GM18907 (cell line): Measurements from ENCODE around the gene LEMD1.

Source experiments
- ATAC-seq: cut with Tn5 transposase; IDR thresholded peaks from one replicate; pipeline ENCODE4 v1.9.1; 2021; ENCODE audit warnings: mild to moderate bottlenecking, moderate library complexity; ENCODE audit not compliant: unreplicated experiment

The LEMD1 gene

DNA sequence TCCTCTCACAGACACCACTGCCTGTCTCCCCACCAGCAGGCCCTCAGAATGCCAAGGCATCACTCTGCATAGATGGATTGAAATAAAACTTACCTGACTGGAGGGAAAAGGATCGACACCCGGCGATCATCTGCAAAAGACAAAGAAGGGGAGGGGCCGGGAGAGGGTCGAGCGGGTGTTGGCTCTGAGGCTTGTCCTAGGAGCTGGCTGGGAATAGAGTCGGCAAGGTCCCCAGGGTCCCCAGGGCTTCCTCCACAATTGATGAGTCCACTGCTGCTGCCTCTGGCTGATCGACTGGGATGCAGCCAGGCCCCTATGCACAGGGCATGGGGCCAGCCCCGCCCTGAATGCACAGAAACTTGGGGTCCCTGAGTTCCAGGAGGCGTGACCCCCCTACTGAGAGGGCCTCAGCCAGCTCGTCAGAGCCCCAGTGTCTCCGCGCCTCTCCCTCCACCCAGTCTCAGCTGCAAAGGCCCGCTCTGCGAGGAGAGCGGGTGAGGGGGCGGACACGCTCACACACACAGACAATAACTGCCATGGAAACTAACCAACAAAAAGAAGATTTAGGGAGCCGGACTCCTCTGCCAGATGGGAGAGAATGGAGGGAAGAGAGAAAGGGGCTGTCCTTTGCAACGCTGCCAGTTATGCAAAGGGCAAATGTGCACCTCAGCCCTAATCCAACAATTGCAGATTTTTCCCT, 65.3 kb downstream of the LEMD1 start, which contains the start of gene KLHDC8A:
TSS of gene KLHDC8A (minus strand) at position 483 of the 700 bp plus-strand sequence. CDS start 13,318 bp downstream, outside the sequence.
- no peak for ATAC-seq

DNA sequence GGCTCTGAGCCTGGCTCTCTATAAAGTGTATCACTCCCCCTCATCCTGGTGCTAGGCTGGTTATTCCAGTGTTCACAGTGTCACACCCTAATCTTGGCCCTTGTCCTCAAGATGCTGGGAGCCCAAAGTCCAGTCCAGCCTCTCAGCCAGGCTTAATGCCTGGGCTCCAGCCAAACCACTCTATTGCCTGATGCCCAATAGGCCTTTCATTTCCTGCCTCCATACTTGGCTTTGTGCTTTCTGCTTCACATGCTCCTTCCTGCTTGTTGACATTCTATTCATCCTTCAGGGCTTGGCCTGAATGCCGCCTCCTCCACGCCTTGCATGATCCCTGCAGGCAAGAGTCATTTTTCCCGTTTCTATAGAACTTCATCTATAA, 66.8 kb downstream of the LEMD1 start:
- ATAC-seq = no peak

DNA sequence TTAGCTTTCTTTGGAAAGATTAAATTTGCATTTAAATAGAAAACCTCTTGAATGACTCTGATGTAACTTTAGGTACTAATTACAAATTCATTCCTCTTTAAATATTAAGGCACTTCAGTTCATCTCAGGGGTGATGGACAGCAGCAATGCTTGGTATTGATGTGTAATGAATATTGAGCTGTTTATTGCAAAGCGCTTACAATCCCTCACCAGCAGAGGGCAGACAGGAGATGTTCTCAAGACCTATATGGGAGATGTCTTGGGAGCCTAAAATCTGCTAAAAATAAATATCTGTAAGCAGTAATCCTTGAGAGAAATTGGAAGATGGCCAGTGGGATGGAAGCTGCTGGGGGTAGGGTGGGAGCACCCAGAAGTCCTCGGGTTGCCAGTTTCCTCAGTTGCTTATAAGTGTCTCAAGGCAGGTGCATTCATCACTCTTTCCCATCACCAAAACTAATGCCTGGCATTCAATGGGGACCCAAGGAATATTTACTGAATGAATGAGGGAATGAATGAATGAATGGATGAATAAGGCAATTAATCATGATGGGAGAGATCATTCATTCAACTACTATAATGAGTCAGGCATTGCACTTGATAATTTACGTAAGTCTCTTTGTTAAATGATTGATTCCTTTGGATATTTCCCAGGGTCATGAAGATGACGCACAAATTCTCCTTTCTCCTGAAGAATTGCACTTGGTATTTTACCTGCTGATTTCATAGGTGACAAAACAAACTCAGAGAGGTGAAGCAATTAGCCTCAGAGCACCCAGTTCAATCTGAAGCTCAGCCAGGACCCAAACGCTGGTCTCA, 67.4 kb downstream of the LEMD1 start:
- ATAC-seq = no peak

DNA sequence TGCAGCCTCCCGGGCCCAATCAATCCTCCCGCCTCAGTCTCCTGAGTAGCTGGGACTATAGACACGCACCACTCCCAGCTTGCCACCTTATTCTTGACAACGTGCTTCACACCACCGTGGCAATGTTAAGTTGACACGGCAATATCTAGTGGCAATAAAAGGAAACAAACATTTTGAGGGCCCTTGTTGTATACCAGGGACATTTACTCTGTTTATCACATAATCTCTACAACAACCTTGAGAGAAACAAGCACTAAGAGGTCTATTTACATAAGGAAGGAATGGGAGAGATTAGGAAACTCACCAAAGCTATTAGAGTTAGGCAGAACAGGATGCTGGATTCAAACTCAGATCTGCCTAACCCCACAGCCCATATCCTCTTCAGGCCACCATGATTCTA, 68.2 kb downstream of the LEMD1 start:
- ATAC-seq = no peak

DNA sequence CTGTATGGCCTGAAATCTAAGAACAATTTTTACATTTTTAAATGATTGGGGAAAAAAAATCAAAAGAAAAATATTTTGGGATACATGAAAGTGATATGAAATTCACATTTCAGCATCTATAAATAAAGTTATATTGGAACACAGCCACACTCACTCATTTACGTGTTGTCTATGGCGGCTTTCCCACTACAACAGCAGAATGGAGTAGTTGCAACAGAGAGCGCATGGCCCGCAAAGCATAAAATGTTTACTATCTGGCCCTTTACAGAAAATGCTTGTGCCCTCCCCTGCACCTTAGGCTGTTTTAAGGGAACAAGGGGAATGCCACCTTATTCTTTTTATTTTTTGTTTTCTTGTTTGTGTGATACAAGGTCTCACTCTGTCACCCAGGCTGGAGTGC, 68.7 kb downstream of the LEMD1 start:
- ATAC-seq = no peak

DNA sequence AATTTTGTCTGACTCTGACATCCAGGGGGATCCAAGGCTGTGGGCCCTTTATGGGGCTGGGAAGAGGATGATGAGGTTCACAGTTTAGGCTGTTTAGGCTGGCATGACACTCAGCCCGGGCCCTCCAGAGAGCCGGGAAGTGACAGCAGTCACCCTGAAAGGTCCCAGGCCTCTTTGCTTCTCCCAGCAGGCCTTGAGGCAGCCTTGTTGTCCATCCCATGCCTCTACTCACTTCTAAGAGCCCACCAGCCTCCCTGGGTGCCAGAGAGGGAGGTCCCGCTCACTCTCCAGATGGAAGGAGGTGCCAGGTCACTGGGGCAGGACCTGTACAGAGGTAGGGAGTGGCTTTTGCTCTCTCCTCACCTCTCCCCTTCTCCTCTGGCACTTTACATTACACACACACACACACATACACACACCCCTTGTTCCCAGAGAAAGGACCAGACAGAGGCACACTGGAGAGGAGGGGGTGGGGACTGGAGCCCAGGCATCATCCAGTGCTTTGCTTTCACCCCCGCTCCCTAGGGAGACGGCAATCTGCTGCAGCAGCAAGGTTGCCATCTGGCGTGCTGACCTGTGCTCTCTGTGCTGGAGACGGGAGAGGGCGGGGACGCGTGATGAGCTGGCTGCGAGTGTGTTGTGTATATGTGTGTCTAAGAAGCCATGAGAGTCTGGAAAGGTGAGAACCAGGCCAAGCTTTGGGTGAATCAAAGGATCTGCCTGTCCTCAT, 69.7 kb downstream of the LEMD1 start:
- no peak for ATAC-seq

DNA sequence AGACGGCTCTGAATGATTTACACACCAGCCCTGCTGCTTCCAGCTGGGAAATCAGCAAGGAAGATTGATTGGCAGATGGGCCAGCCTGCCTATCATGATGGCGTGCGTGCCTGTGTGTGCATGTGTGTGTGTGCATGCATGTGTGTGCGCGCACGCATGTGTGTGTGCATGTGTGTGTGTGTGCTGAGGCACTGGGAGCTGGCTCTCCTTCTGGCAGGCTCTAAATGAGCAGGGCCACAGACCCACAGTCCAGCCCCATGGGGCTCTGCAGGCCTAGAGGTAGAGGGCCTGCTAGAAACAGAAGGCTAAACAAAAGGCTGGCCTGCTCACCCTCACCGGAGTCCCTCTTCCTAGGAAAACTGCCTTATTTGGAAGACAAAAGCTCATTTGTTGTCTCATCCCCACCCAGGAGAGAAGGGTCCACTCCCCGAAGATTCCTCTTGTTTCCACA, 71.1 kb downstream of the LEMD1 start:
- no peak for ATAC-seq

DNA sequence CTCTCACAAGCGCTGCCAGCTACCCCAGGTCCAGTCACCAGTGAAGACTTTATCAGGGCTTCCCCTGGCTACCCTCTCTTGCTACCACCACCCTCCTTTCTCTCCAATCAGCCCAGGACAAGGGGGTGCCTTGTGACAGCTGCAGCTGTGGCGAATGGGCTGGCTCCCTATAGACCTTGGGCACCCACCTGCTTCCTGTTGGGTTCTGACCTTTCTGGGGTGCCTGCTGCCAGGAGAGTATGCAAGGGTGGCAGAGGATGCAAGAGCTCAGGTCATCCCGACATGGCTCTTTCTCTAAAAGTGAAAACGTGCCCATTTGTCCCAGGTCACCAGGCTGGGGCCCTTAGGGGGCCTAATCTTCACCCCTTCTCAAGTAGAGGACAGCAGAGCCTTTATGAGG, 71.7 kb downstream of the LEMD1 start:
- ATAC-seq = no peak

DNA sequence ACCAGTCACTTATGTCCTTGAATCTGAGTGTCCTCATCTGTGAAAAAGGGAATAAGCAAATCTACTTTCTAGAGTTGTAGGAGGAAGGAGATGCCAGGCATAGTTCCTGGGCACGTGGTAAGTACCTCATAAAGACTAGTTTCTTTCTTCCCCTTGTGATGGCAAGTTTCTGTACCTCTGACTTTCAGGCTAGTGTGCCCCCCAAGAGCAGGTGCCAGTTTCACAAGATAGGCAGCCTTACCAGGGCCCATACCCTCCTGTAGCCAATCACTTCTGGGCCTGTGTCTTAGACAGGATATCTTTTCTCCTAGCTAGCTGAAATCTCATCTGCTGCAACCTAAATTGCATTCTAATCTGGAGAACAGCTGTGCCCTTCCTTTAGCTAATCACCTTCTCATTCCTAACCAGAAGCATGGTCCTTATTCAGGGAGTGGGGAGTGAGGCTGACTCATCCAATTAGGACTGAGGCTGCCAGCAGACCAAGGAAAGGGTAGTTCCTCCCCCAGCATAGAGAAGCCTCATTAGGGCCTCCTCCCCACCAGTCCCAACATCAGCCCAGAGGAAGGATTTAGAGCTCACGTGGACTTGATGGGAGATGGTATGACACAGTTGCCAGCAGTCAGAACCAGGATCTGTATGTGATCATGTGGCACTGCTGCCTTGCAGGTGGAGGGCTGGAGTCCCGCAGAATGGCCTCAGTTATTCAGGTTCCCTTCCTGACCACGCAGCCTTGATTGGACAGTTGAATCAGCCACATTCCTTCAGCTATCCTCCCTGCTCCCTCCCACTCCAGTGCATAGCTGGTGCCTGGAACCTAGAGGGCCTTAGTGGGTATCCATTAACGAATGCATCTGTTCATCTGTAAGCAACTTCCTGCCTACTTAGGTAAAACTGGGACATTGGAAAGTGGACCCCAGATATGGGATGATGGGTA, 73.0 kb downstream of the LEMD1 start:
- no peak for ATAC-seq

DNA sequence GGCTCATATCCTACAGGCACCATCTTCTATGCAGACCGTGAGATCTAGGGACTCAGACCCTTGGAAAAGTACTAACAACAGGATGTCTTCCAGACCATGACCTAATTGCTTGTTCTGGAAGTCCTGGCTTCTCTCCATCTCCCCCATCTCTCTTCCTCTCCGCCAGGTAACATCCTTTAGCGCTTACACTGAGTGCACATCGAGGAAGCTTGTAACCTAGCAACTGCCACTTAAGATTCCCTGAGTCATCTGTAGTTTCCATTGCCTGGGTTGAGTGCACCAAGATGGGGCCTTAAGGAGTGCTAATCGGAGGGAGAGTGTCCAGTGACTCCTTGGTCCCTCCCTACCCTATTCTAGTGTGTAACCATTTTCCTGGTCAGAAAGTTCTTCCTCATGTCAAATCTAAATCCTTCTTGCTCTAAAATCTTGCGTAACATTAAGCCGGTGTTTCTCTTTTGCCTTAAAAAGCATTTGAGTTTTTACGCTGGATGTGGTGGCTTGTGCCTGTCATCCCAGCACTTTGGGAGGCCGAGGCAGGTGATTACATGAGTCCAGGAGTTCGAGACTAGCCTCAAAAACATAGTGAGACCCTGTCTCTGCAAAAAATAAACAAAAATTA, 74.8 kb downstream of the LEMD1 start:
- no peak for ATAC-seq

DNA sequence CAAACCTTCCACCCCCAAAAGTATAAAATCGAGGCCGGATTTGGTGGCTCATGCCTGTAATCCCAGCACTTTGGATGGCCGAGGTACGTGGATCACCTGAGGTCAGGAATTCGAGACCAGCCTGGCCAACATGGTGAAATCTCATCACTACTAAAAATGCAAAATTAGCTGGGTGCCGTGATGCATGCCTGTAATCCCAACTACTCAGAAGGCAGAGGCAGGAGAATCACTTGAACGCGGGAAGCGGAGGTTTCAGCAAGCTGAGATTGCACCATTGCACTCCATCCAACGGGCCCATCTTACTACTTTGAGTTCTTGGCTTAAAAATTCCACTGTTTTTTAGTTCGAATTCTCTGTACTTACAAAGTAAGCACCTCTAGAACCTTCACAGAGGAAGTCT, 76.1 kb downstream of the LEMD1 start:
- ATAC-seq = no peak

DNA sequence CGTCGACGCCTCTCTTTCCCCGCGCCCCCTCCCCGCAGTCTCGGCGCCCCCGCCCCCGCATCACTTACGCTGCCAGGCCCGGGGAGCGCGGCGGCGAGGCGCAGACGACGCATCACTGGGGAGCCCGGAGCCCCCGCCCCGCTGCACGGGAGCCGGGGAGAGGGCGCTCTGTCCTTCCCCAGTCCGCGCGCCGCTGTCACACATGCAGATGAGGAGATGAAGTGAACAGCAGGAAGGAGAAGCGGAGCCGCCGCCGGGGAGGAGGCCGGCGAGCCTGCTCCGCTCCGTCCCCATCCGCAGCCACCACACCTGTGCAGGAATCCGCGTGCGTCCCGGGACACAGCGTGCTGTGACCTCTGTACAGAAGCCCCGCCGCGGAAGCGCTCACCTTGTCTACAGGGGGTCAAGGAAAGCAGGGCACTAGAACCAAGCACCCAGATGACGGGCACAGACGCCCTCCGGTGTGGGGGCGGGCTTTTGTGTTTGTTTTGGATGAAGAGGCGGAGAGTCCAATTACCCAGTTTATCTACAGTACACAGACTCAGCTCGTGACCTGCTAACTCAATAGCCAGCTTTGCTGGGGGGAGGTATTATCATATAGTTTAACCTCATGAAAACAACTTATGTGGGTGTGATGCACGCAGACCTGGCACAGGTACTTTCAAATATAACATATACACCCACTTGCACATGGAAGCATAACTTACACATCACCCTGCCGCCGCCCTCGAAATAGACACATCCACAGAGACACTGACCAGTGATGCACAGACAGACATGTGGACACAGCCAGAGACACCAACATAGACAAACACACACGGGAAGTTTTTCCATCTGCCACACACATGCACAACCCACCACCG, 77.6 kb downstream of the LEMD1 start:
- no peak for ATAC-seq

DNA sequence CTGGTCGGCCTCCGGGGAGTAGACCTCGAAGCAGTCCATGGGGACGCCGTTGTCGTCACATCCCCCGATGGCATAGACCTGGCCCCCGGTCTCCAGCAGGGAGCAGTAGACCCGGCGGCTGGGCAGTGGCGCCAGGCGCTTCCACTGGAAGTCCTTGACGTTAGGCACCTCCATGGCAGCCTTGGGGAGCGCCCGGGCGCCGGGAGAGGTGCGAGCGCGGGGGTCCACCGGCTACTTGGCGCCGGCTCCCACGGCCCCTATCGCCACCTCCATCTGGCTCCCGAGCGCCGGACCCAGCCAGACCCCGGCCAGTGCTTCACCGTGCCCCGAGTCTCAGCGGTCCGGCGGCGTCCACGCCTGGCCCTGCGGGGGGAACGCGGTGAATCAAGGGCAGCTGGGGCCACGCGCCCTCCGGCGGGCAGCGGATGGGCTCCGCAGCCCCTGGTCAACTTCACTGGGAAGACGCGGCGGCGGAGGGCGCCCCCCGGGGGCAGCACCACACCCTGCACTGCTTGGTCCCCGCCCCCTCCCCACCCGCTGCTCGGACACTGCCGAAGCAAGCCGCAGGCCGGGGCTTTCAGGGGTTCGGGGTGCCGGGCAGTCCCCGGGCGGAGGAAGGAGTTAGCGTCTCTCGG, 78.3 kb downstream of the LEMD1 start:
- ATAC-seq = no peak

DNA sequence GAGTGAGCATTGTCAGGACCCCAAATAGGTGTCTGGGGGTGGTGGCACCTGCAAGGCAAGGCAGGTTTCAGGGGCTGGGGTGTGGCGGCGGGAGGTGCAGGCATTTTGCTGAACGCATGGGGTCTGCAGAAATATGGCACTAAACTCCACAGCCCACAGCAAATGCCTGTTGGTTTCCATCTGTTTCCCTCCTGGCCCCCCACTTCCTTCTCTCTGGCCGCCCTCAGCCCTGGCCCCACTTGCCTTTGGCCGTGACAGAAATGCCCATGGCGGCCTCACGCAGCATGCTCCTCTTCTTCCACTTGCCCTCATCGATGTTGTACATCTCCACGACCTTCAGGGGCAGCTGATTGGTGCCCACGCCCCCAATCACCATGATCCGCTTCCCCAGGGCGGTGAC, 78.9 kb downstream of the LEMD1 start:
- ATAC-seq = no peak

DNA sequence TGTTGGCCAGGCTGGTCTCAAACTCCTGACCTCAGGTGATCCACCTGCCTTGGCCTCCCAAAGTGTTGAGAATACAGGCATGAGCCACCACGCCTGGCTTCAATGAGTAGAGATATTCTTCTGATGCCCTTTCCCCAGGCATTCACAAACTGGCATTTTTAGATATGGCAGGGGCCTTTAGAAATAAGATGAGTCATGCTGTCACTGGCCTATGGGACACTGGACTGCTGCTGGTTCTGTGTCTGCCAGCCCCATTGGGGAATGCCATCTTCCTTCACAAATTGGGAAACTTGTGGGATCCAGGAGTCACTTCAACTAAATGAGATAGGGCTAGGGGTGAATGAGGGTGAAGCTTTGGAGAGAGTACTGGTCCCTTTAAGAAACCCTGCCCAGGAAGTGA, 81.2 kb downstream of the LEMD1 start:
- no peak for ATAC-seq

DNA sequence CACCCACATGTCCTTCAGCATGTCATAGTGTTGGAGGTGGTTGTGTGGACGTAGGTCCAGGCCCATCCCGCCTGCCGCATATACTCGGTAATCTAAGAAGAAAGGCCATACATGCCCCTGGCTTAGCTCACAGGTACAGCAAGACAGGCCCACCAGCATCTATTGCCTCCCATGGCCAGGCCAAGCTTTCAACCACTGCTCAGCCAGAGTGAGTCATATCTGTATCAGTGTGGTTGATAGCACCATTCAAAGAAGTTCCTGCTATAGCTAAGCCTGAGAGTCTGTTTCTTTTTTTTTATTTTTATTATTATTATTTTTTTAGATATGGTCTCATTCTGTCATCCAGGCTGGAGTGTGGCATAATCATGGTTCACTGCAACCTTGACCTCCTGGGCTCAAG, 82.1 kb downstream of the LEMD1 start:
- peak; percentile 54 for ATAC-seq

DNA sequence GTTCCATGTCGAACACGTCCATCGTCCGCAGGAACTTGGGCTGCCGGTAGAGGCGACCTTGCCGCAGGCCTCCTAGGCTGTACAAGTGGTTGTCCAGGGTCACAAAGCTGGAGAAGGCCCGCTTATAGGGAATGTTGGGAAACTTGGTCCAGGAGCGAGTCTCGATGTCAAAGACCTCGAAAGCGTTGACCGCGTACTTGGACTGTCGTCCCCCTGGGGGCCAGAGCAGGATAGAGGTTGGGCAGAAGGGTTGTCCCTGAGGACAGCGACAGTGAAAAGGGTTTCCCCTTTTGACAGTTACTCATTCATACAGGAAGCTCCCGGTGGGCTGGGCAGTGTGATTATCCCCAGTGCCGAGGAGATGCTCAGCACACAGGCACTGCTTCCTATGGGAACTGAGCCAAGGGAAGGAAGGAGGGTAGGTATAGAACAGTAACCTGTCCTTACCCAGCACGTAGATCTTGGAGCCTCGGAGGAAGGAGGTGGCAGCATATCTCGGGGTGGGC, 82.6 kb downstream of the LEMD1 start:
- no peak for ATAC-seq

DNA sequence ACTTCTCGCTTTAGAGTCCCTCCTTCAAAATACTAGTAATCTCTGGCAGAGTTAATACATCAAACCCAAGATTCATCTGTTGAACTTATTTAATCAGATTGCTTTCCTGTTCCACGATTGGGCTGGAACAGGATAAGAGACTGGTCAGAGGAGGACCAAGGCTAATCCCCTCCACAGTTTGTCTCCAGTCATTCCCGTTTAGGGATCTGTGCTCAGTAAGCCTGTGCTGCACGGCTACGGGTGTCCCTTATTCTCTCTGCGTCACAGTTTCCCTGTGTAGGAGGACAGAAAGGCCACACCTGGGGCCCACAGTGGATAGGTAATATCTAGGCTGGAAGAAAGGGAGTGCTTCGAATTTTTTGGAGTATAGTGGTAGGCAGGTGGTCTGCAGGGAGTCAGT, 83.8 kb downstream of the LEMD1 start:
- no peak for ATAC-seq

DNA sequence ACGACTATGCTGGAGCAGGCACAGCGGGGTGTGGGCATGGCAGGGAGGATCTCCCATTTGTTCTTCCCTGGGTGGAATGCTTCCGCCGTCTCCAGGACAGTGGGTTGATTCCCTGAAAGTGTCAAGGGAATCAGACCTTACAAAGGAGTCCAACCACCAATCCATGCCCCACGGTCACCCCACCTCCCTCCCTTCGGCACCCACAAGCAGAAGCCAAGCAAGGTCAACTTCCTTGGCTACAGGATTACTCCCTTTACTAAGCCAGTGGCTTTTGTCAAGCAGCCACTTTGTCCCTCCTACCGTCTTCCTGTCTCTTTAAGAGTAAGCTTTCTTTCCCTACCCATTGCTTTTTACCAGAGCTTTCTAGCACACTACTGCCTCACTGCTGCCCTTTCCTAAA, 84.4 kb downstream of the LEMD1 start:
- ATAC-seq = no peak
